Keratinocyte (primary cell): ENCODE data around the gene DENND6B. TPM values are rescaled to one million over a fixed set of nuclear protein-coding genes. Genes with fewer than 3 reads are reported as not detected.

Experiments
- DNase-seq: peaks from one replicate; pipeline ENCODE4 v3.0.0-alpha.2; 2011; ENCODE audit warnings: low read depth, missing footprints, low spot score
- FAIRE-seq: peaks from 2 replicates; lab custom pipeline; 2011; peaks lifted over from hg19 to GRCh38; lab: Jason Lieb, UNC
- H2AFZ ChIP-seq: 2 replicates; pipeline ENCODE4 v1.6.0; 2012; ENCODE audit warnings: low read length, control low read depth, inconsistent platforms; ENCODE audit not compliant: control insufficient read depth
- H3K27ac ChIP-seq: 2 replicates; pipeline ENCODE4 v1.5.1; 2011; ENCODE audit warnings: low read length; ENCODE audit not compliant: control insufficient read depth, insufficient read depth
- H3K27me3 ChIP-seq: 3 replicates; pipeline ENCODE4 v1.6.0; 2011; ENCODE audit warnings: low read length; ENCODE audit not compliant: control insufficient read depth, insufficient read depth; ENCODE audit errors: extremely low read depth
- H3K36me3 ChIP-seq, 2 experiments: 2 replicates in 1 of 2; 3 replicates in 1 of 2; pipeline ENCODE4 v1.5.1; 2011; ENCODE audit warnings: low read length in 2 of 2, mild to moderate bottlenecking in 1 of 2; ENCODE audit not compliant: control insufficient read depth in 2 of 2, insufficient read depth in 2 of 2; ENCODE audit errors: extremely low read depth in 1 of 2
- H3K4me1 ChIP-seq: 3 replicates; pipeline ENCODE4 v1.5.1; 2011; ENCODE audit warnings: low read length; ENCODE audit not compliant: control insufficient read depth, insufficient read depth; ENCODE audit errors: extremely low read depth
- H3K4me2 ChIP-seq: 3 replicates; pipeline ENCODE4 v1.6.0; 2011; ENCODE audit warnings: low read depth, low read length; ENCODE audit not compliant: control insufficient read depth, insufficient read depth; ENCODE audit errors: extremely low read depth
- H3K4me3 ChIP-seq, 3 experiments: fragments of 200-600 bp in 1 of 3; sonication (generic) in 1 of 3; 2 replicates in 2 of 3; 3 replicates in 1 of 3; pipeline ENCODE4 v1.5.1; 2011 to 2016; ENCODE audit warnings: low read length in 3 of 3, mild to moderate bottlenecking in 3 of 3, control low read depth in 2 of 3, inconsistent platforms in 1 of 3, low read depth in 1 of 3, mixed read lengths in 1 of 3, mixed run types in 1 of 3, moderate library complexity in 1 of 3; ENCODE audit not compliant: control insufficient read depth in 2 of 3, insufficient read depth in 2 of 3; ENCODE audit errors: extremely low read depth in 1 of 3
- H3K79me2 ChIP-seq: 2 replicates; pipeline ENCODE4 v1.6.0; 2012; ENCODE audit warnings: low read length; ENCODE audit not compliant: control insufficient read depth, insufficient read depth
- H3K9ac ChIP-seq: 3 replicates; pipeline ENCODE4 v1.6.0; 2011; ENCODE audit warnings: low read length; ENCODE audit not compliant: control insufficient read depth, insufficient read depth; ENCODE audit errors: extremely low read depth
- H3K9me1 ChIP-seq: 3 replicates; pipeline ENCODE4 v1.6.0; 2011; ENCODE audit warnings: low read length; ENCODE audit not compliant: control insufficient read depth, insufficient read depth; ENCODE audit errors: extremely low read depth
- H3K9me3 ChIP-seq: 2 replicates; pipeline ENCODE4 v1.5.1; 2012; ENCODE audit warnings: low read depth, low read length; ENCODE audit not compliant: control insufficient read depth
- H4K20me1 ChIP-seq: 3 replicates; pipeline ENCODE4 v1.6.0; 2011; ENCODE audit warnings: low read length; ENCODE audit not compliant: control insufficient read depth, insufficient read depth; ENCODE audit errors: extremely low read depth
- EZH2 ChIP-seq: IDR thresholded peaks from one replicate; pipeline ENCODE4 v1.6.1; 2012; ENCODE audit warnings: inconsistent platforms, mild to moderate bottlenecking, low read length, moderate library complexity
- dilution Hi-C: fragments of 300-500 bp; cut with MboI; formaldehyde crosslinking; loops from one replicate; pipeline ENCODE4 v1.7.0; 2020; ENCODE audit warnings: low sequenced_read_pairs; ENCODE audit not compliant: extremely low pct_ligation_motif_present
- polyA plus RNA-seq, 5 experiments: library from polyadenylated mRNA; depleted of rRNA in 3 of 5; stranded (reverse) in 3 of 5; stranded (forward) in 1 of 5; unstranded in 1 of 5; fragments of >200 nt; gene quantifications; 1 replicate in 1 of 5; 2 replicates in 3 of 5; 3 replicates in 1 of 5; pipeline versions ENCODE4 v1.2.1 to v1.2.3, GENCODE V29; 2011 to 2012; ENCODE audit warnings: missing spikeins in 2 of 5, low read depth in 1 of 5, low replicate concordance in 1 of 5
- TF ChIP-seq, protein P1 (sequence below), 3 experiments: IDR thresholded peaks in 1 of 3; conservative IDR thresholded peaks in 1 of 3; optimal IDR thresholded peaks in 1 of 3; 2 replicates in 2 of 3; 3 replicates in 1 of 3; pipeline versions ENCODE3 to v1.5.1; 2011; ENCODE audit warnings: low read length in 3 of 3, mild to moderate bottlenecking in 3 of 3, moderate library complexity in 2 of 3, control low read depth in 1 of 3, inconsistent platforms in 1 of 3; ENCODE audit not compliant: insufficient read depth in 2 of 3; ENCODE audit errors: extremely low read depth in 1 of 3

The DENND6B gene
- polyA plus RNA-seq, 1 donor (not counting 4 experiments of a cell fraction or from before 2014, with no cell fraction given), result 0.94 TPM

- DNase-seq (no peak), FAIRE-seq (no peak)
- no peaks in the 10 kb centered on the region for H3K9me1 ChIP-seq
- no peaks in the 10 kb centered on the region for H3K36me3 ChIP-seq
- H3K79me2 ChIP-seq, result no peaks in the 10 kb centered on the region
- H3K9me3 ChIP-seq, result no peaks in the 10 kb centered on the region
- no peak overlapping the region for H2AFZ ChIP-seq
- peaks cover 19% of the 10 kb centered on the region for H3K27me3 ChIP-seq
- no peak overlapping the region for H3K4me3 ChIP-seq
- H4K20me1 ChIP-seq, result no peaks in the 10 kb centered on the region
- H3K4me2 ChIP-seq, result no peak overlapping the region
- H3K27ac ChIP-seq, result no peak overlapping the region
- H3K9ac ChIP-seq, result no peak overlapping the region
- peaks cover 2% of the 10 kb centered on the region for H3K4me1 ChIP-seq
- dilution Hi-C loops, result no loop called here
- TF ChIP-seq, protein P1, sequence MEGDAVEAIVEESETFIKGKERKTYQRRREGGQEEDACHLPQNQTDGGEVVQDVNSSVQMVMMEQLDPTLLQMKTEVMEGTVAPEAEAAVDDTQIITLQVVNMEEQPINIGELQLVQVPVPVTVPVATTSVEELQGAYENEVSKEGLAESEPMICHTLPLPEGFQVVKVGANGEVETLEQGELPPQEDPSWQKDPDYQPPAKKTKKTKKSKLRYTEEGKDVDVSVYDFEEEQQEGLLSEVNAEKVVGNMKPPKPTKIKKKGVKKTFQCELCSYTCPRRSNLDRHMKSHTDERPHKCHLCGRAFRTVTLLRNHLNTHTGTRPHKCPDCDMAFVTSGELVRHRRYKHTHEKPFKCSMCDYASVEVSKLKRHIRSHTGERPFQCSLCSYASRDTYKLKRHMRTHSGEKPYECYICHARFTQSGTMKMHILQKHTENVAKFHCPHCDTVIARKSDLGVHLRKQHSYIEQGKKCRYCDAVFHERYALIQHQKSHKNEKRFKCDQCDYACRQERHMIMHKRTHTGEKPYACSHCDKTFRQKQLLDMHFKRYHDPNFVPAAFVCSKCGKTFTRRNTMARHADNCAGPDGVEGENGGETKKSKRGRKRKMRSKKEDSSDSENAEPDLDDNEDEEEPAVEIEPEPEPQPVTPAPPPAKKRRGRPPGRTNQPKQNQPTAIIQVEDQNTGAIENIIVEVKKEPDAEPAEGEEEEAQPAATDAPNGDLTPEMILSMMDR (optimal IDR thresholded peaks at IDR 0.05 in 1 of 3, IDR thresholded peaks at IDR 0.05 in 1 of 3, conservative IDR thresholded peaks at IDR 0.05 in 1 of 3; ENCODE audit: extremely low read depth in 1 of 3, insufficient read depth in 2 of 3, low read length in 3 of 3), result no peak
- no peak for TF ChIP-seq EZH2
These were observed 7.3 kb downstream of the DENND6B start for GRCh38 chr22:50319503-50319951.

GRCh38 chr22:50318698-50319411 lies 8.0 kb downstream of the DENND6B start:
- no peaks in the 10 kb centered on the region for H4K20me1 ChIP-seq
- H3K27ac ChIP-seq, result no peak overlapping the region
- peaks cover 20% of the 10 kb centered on the region for H3K27me3 ChIP-seq
- DNase-seq, result no peak
- H3K36me3 ChIP-seq, result no peaks in the 10 kb centered on the region
- H2AFZ ChIP-seq, result no peak overlapping the region
- no peaks in the 10 kb centered on the region for H3K9me3 ChIP-seq
- FAIRE-seq, result no peak
- H3K9ac ChIP-seq, result no peak overlapping the region
- H3K4me3 ChIP-seq, result no peak overlapping the region
- H3K79me2 ChIP-seq, result no peaks in the 10 kb centered on the region
- H3K4me1 ChIP-seq, result peaks cover 4% of the 10 kb centered on the region
- dilution Hi-C loops, result no loop called here
- no peak overlapping the region for H3K4me2 ChIP-seq
- H3K9me1 ChIP-seq, result no peaks in the 10 kb centered on the region
- no peak for TF ChIP-seq EZH2
- TF ChIP-seq, protein P1 (optimal IDR thresholded peaks at IDR 0.05 in 1 of 3, IDR thresholded peaks at IDR 0.05 in 1 of 3, conservative IDR thresholded peaks at IDR 0.05 in 1 of 3; ENCODE audit: extremely low read depth in 1 of 3, insufficient read depth in 2 of 3, low read length in 3 of 3), result no peak
